PFSK-1 (cell line): ENCODE measurements around the gene CD300LD.

Experiments used
- POLR2AphosphoS5 ChIP-seq: IDR thresholded peaks from 2 replicates; pipeline ENCODE4 v1.6.1; 2012; ENCODE audit warnings: low read depth, mild to moderate bottlenecking, control low read depth, low read length, moderate library complexity
- SIN3A ChIP-seq: IDR thresholded peaks from 2 replicates; pipeline ENCODE4 v1.6.1; 2012; ENCODE audit warnings: mild to moderate bottlenecking, low read length, moderate library complexity, borderline replicate concordance; ENCODE audit not compliant: insufficient read depth
- TF ChIP-seq, protein P1 (sequence below), 2 experiments: IDR thresholded peaks; 2 replicates each; pipeline versions ENCODE4 v1.6.1 to v1.8.0; 2011 to 2012; ENCODE audit warnings: low read depth in 2 of 2, low read length in 2 of 2, control low read depth in 1 of 2, inconsistent platforms in 1 of 2, mild to moderate bottlenecking in 1 of 2, moderate library complexity in 1 of 2; ENCODE audit not compliant: insufficient read depth in 1 of 2

DNA sequence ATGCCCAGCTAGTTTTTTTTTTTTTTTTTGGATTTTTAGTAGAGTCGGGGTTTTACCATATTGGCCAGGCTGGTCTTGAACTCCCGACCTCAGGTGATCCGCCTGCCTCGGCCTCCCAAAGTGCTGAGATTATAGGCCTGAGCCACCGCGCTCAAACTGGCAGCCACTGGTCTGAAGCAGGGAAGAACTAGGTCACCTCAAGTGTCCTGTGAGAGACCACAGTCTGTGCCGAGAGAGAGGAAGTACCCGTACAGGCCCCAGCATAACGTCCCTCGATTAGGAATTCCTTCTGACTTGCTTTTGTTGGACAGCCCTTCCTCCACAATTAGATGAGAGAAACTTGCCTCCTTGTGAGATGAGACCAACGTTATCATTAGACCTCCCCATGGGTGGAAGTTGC is 45.2 kb upstream of the CD300LD start:
- TF ChIP-seq SIN3A (no peak), POLR2AphosphoS5 (no peak)
- TF ChIP-seq, protein P1, sequence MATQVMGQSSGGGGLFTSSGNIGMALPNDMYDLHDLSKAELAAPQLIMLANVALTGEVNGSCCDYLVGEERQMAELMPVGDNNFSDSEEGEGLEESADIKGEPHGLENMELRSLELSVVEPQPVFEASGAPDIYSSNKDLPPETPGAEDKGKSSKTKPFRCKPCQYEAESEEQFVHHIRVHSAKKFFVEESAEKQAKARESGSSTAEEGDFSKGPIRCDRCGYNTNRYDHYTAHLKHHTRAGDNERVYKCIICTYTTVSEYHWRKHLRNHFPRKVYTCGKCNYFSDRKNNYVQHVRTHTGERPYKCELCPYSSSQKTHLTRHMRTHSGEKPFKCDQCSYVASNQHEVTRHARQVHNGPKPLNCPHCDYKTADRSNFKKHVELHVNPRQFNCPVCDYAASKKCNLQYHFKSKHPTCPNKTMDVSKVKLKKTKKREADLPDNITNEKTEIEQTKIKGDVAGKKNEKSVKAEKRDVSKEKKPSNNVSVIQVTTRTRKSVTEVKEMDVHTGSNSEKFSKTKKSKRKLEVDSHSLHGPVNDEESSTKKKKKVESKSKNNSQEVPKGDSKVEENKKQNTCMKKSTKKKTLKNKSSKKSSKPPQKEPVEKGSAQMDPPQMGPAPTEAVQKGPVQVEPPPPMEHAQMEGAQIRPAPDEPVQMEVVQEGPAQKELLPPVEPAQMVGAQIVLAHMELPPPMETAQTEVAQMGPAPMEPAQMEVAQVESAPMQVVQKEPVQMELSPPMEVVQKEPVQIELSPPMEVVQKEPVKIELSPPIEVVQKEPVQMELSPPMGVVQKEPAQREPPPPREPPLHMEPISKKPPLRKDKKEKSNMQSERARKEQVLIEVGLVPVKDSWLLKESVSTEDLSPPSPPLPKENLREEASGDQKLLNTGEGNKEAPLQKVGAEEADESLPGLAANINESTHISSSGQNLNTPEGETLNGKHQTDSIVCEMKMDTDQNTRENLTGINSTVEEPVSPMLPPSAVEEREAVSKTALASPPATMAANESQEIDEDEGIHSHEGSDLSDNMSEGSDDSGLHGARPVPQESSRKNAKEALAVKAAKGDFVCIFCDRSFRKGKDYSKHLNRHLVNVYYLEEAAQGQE (IDR thresholded peaks at IDR 0.05; ENCODE audit: insufficient read depth in 1 of 2, low read depth in 2 of 2, low read length in 2 of 2) = no peak
